ENCODE results near the gene CLIC1.

The CLIC1 gene

GRCh38 chr6:31700740-31701401 is 35.5 kb downstream of the CLIC1 start:
- DNase-seq = no peak

- DNase-seq = no peak
These were observed 38.8 kb downstream of the CLIC1 start for GRCh38 chr6:31697555-31697954.

- DNase-seq = no peak
These were observed 42.8 kb downstream of the CLIC1 start for GRCh38 chr6:31693535-31693934.

GRCh38 chr6:31692886-31693285 is 43.4 kb downstream of the CLIC1 start:
- no peak for DNase-seq

- no peak for DNase-seq
These were observed 44.0 kb downstream of the CLIC1 start for GRCh38 chr6:31692353-31692752.

- DNase-seq = no peak
These were observed 44.7 kb downstream of the CLIC1 start for GRCh38 chr6:31691564-31692108.

- DNase-seq = no peak
These were observed 45.3 kb downstream of the CLIC1 start for GRCh38 chr6:31691078-31691463.

- DNase-seq = no peak
These were observed 45.9 kb downstream of the CLIC1 start for GRCh38 chr6:31690231-31691077.

GRCh38 chr6:31689249-31690110 is 46.9 kb downstream of the CLIC1 start:
- DNase-seq = no peak

- DNase-seq = no peak
These were observed 48.3 kb downstream of the CLIC1 start for GRCh38 chr6:31687860-31688693.

- DNase-seq = no peak
These were observed 49.0 kb downstream of the CLIC1 start for GRCh38 chr6:31687321-31687720.

- no peak for DNase-seq
These were observed 49.8 kb downstream of the CLIC1 start for GRCh38 chr6:31686483-31686882.

- no peak for DNase-seq
These were observed 52.7 kb downstream of the CLIC1 start for GRCh38 chr6:31683591-31683990.

GRCh38 chr6:31681135-31681671 is 55.1 kb downstream of the CLIC1 start:
- DNase-seq = peak; percentile 53 to 56

Data from NCI-H524 (cell line).